Neural progenitor cell (in vitro differentiated cells): ENCODE measurements around the gene USP44. TPM values are rescaled to one million over a fixed set of nuclear protein-coding genes. Genes with fewer than 3 reads are reported as not detected.

Source experiments
- DNase-seq: peaks from one replicate; pipeline ENCODE4 v3.0.0-alpha.2; 2016; ENCODE audit warnings: low spot score
- H2AFZ ChIP-seq: fragments of 200-600 bp; sonication (generic); replicated peaks from 2 replicates; pipeline ENCODE4 v1.6.1; 2016; ENCODE audit warnings: antibody characterized with exemption
- H3F3A ChIP-seq: fragments of 200-600 bp; sonication (generic); 2 replicates; pipeline ENCODE4 v1.6.1; 2016; ENCODE audit warnings: antibody characterized with exemption, low read depth
- H3K27ac ChIP-seq: fragments of 200-600 bp; sonication (generic); 2 replicates; pipeline ENCODE4 v1.5.1; 2016; ENCODE audit warnings: mild to moderate bottlenecking
- H3K27me3 ChIP-seq: fragments of 200-600 bp; sonication (generic); 2 replicates; pipeline ENCODE4 v1.6.1; 2016; ENCODE audit warnings: mild to moderate bottlenecking, moderate library complexity
- H3K36me3 ChIP-seq: fragments of 200-600 bp; sonication (generic); 2 replicates; pipeline ENCODE4 v1.5.1; 2016
- H3K4me1 ChIP-seq: fragments of 200-600 bp; sonication (generic); 2 replicates; pipeline ENCODE4 v1.6.1; 2016; ENCODE audit warnings: mixed run types
- H3K4me2 ChIP-seq: fragments of 200-600 bp; sonication (generic); 2 replicates; pipeline ENCODE4 v1.6.1; 2016
- H3K4me3 ChIP-seq: fragments of 200-600 bp; sonication (generic); 2 replicates; pipeline ENCODE4 v1.5.1; 2016
- H3K79me2 ChIP-seq: fragments of 200-600 bp; sonication (generic); 2 replicates; pipeline ENCODE4 v1.6.1; 2016; ENCODE audit warnings: low read depth
- H3K9ac ChIP-seq: fragments of 200-600 bp; sonication (generic); 2 replicates; pipeline ENCODE4 v1.6.1; 2016
- H3K9me3 ChIP-seq: fragments of 200-600 bp; sonication (generic); 2 replicates; pipeline ENCODE4 v1.5.1; 2016; ENCODE audit warnings: low read depth
- H4K20me1 ChIP-seq: fragments of 200-600 bp; sonication (generic); 2 replicates; pipeline ENCODE4 v1.6.1; 2016; ENCODE audit warnings: low read depth
- H3K27ac Mint-ChIP-seq: 3 replicates; pipeline ENCODE4 v1.8.0; 2021; ENCODE audit warnings: mixed read lengths
- H3K27me3 Mint-ChIP-seq: 2 replicates; pipeline ENCODE4 v1.8.0; 2022; ENCODE audit warnings: low read depth, mild to moderate bottlenecking, inconsistent platforms, moderate library complexity, mixed read lengths; ENCODE audit not compliant: insufficient read depth
- H3K36me3 Mint-ChIP-seq: 3 replicates; pipeline ENCODE4 v1.8.0; 2021; ENCODE audit warnings: mixed read lengths
- H3K4me1 Mint-ChIP-seq: 3 replicates; pipeline ENCODE4 v1.8.0; 2021; ENCODE audit warnings: mixed read lengths
- H3K4me3 Mint-ChIP-seq: 3 replicates; pipeline ENCODE4 v1.8.0; 2021; ENCODE audit warnings: mild to moderate bottlenecking, moderate library complexity, mixed read lengths
- H3K9me3 Mint-ChIP-seq: 3 replicates; pipeline ENCODE4 v1.8.0; 2020; ENCODE audit warnings: mixed read lengths
- CTCF ChIP-seq: fragments of 200-600 bp; sonication (generic); IDR thresholded peaks from 2 replicates; pipeline ENCODE4 v1.5.1; 2017; ENCODE audit warnings: antibody characterized with exemption, mild to moderate bottlenecking
- EZH2 ChIP-seq: fragments of 200-600 bp; sonication (generic); IDR thresholded peaks from 2 replicates; pipeline ENCODE4 v1.6.1; 2017; ENCODE audit warnings: antibody characterized with exemption, mild to moderate bottlenecking, moderate library complexity
- EZH2phosphoT487 ChIP-seq: fragments of 200-600 bp; sonication (generic); IDR thresholded peaks from 2 replicates; pipeline ENCODE4 v1.6.1; 2017; ENCODE audit warnings: antibody characterized with exemption
- total RNA-seq: library from RNA; depleted of rRNA; stranded (reverse); fragments of >200 nt; gene quantifications from 2 replicates; pipeline ENCODE4 v1.2.3, GENCODE V29; 2015; ENCODE audit warnings: low replicate concordance

The USP44 gene
- total RNA-seq, 1 donor from 2014 or later: 79.4 TPM

- Histone ChIP-seq H3K27me3 (no peaks in the 10 kb centered on the region), H3K27ac (no peak overlapping the region), H4K20me1 (no peaks in the 10 kb centered on the region), H3K4me1 (no peaks in the 10 kb centered on the region), H3K9me3 (no peaks in the 10 kb centered on the region), H3K9ac (no peak overlapping the region), H3K79me2 (no peaks in the 10 kb centered on the region), H3K4me3 (no peak overlapping the region), H3K36me3 (no peaks in the 10 kb centered on the region), H2AFZ (no peak overlapping the region), H3F3A (no peaks in the 10 kb centered on the region), H3K4me2 (no peak overlapping the region)
- no peak for DNase-seq
- Mint-ChIP-seq H3K4me1 (no peaks in the 10 kb centered on the region), H3K4me3 (no peak overlapping the region), H3K36me3 (no peaks in the 10 kb centered on the region), H3K27me3 (peaks cover 2% of the 10 kb centered on the region), H3K27ac (no peak overlapping the region), H3K9me3 (no peaks in the 10 kb centered on the region)
- TF ChIP-seq EZH2phosphoT487: no peak
- TF ChIP-seq CTCF: no peak
- no peak for TF ChIP-seq EZH2
Observed at GRCh38 chr12:95594136-95594535, 42.9 kb upstream of the USP44 start.

GRCh38 chr12:95593266-95593871, 42.1 kb upstream of the USP44 start:
- no peak for TF ChIP-seq CTCF
- H2AFZ ChIP-seq: no peak overlapping the region

GRCh38 chr12:95591731-95592130, 40.5 kb upstream of the USP44 start:
- H3K4me3 ChIP-seq: no peak overlapping the region
- no peak overlapping the region for H3K27ac Mint-ChIP-seq
- no peak overlapping the region for H3K27ac ChIP-seq

More at GRCh38 chr12:95593266-95593871, 42.1 kb upstream of the USP44 start:
- Mint-ChIP-seq H3K27me3 (peaks cover 2% of the 10 kb centered on the region), H3K4me1 (no peaks in the 10 kb centered on the region), H3K4me3 (no peak overlapping the region), H3K9me3 (no peaks in the 10 kb centered on the region), H3K36me3 (no peaks in the 10 kb centered on the region), H3K27ac (no peak overlapping the region)
- no peaks in the 10 kb centered on the region for H3K4me1 ChIP-seq
- H3K27me3 ChIP-seq: no peaks in the 10 kb centered on the region
- DNase-seq: no peak
- no peaks in the 10 kb centered on the region for H3K9me3 ChIP-seq
- no peak overlapping the region for H3K4me3 ChIP-seq
- H3K9ac ChIP-seq: no peak overlapping the region
- H3K79me2 ChIP-seq: no peaks in the 10 kb centered on the region
- H3K36me3 ChIP-seq: no peaks in the 10 kb centered on the region
- no peak overlapping the region for H3K27ac ChIP-seq
- no peaks in the 10 kb centered on the region for H4K20me1 ChIP-seq
- H3K4me2 ChIP-seq: no peak overlapping the region
- no peaks in the 10 kb centered on the region for H3F3A ChIP-seq

More at GRCh38 chr12:95591731-95592130, 40.5 kb upstream of the USP44 start:
- Histone ChIP-seq H2AFZ (no peak overlapping the region), H3K9ac (no peak overlapping the region), H3K4me1 (no peaks in the 10 kb centered on the region), H3K9me3 (no peaks in the 10 kb centered on the region), H3K36me3 (no peaks in the 10 kb centered on the region), H4K20me1 (no peaks in the 10 kb centered on the region), H3F3A (no peaks in the 10 kb centered on the region), H3K27me3 (no peaks in the 10 kb centered on the region), H3K4me2 (no peak overlapping the region), H3K79me2 (no peaks in the 10 kb centered on the region)
- Mint-ChIP-seq H3K4me1 (no peaks in the 10 kb centered on the region), H3K36me3 (no peaks in the 10 kb centered on the region), H3K4me3 (no peak overlapping the region), H3K27me3 (no peaks in the 10 kb centered on the region), H3K9me3 (no peaks in the 10 kb centered on the region)
- TF ChIP-seq EZH2phosphoT487: no peak
- no peak for TF ChIP-seq CTCF
- no peak for TF ChIP-seq EZH2
- DNase-seq: no peak
